HEK293 (cell line): Measurements from ENCODE around the gene CDC20.

Experiments used
- ATF2 ChIP-seq: fragments of 450-650 bp; formaldehyde crosslinking; IDR thresholded peaks from 2 replicates; pipeline ENCODE4 v1.5.1; 2016; ENCODE audit warnings: missing biosample characterization, missing genetic modification characterization, low read depth
- CTCF ChIP-seq: fragments of 450-650 bp; formaldehyde crosslinking; IDR thresholded peaks from 2 replicates; pipeline ENCODE4 v1.5.1; 2016; ENCODE audit warnings: missing biosample characterization, missing genetic modification characterization
- SP2 ChIP-seq: fragments of 450-650 bp; formaldehyde crosslinking; IDR thresholded peaks from 2 replicates; pipeline ENCODE4 v1.5.1; 2016; ENCODE audit warnings: missing biosample characterization, missing genetic modification characterization
- ZBTB21 ChIP-seq: fragments of 450-650 bp; formaldehyde crosslinking; IDR thresholded peaks from 2 replicates; pipeline ENCODE4 v1.5.1; 2017; ENCODE audit warnings: missing biosample characterization, missing genetic modification characterization
- ZNF133 ChIP-seq: fragments of 450-650 bp; formaldehyde crosslinking; IDR thresholded peaks from 2 replicates; pipeline ENCODE4 v1.5.1; 2016; ENCODE audit warnings: missing biosample characterization, missing genetic modification characterization
- ZNF394 ChIP-seq: fragments of 450-650 bp; formaldehyde crosslinking; IDR thresholded peaks from 2 replicates; pipeline ENCODE4 v1.5.1; 2016; ENCODE audit warnings: missing biosample characterization, missing genetic modification characterization, mild to moderate bottlenecking, moderate library complexity, borderline replicate concordance
- ZNF596 ChIP-seq: fragments of 450-650 bp; IDR thresholded peaks from 2 replicates; pipeline ENCODE4 v1.5.0; 2018; ENCODE audit warnings: missing biosample characterization, mild to moderate bottlenecking, missing genetic modification characterization, moderate library complexity
- ZNF792 ChIP-seq: fragments of 450-650 bp; formaldehyde crosslinking; IDR thresholded peaks from 2 replicates; pipeline ENCODE4 v1.5.1; 2016; ENCODE audit warnings: missing biosample characterization, missing genetic modification characterization

GRCh38 chr1:43346636-43347035 is 12.1 kb upstream of the CDC20 start:
- TF ChIP-seq CTCF (tag by site-specific recombination) (no peak), ZNF133 (tag by site-specific recombination) (no peak), ZNF394 (tag by site-specific recombination) (no peak), ZBTB21 (tag by site-specific recombination) (no peak), SP2 (no peak), ZNF792 (no peak), ATF2 (tag by site-specific recombination) (no peak), ZNF596 (tag by site-specific recombination) (no peak)
